ENCODE measurements around the gene APH1B.

DNA sequence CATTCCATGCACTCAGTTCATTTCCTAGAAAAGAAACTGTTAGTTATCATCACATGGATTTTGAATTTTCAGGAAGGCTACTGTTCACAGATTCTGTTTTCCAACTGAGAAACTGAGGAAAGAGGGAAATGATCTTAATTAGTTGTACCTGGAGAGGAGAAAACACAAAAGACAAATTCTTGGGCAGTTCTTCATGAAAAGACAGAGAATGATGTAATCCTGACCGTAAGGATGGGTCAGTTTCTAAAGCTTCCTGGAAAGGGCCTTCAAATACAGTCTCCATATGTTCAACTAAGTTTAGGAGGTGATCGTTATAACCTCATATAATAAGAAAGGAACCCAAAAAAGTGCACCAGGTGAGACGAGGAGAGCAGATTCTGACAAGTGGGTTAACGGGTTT, 59.6 kb downstream of the APH1B start:
- TF ChIP-seq CTCF (IDR thresholded peaks at IDR 0.05; ENCODE audit: low read depth, low read length): no peak
- no peak for TF ChIP-seq EZH2phosphoT487 (IDR thresholded peaks at IDR 0.05; ENCODE audit: low read depth)

Measured in OCI-LY3 (cell line).